ENCODE data around the gene KIAA0930. TPM values are rescaled to one million over a fixed set of nuclear protein-coding genes. Genes with fewer than 3 reads are reported as not detected.

Gene KIAA0930
- total RNA-seq, 2 donors from 2014 or later = 38.5 to 44.8 TPM

- no peaks in the 10 kb centered on the region for H3K27me3 ChIP-seq
- intact Hi-C loops (cut with DNase I) = no loop called here
- no peaks in the 10 kb centered on the region for H3K9me3 ChIP-seq
- no peak overlapping the region for H3K9ac ChIP-seq (ENCODE audit: low read depth in 2 of 2, low read length in 2 of 2)
- no peak overlapping the region for H3K27ac ChIP-seq
- TF ChIP-seq CTCF (IDR thresholded peaks at IDR 0.05) = no peak
- no peaks in the 10 kb centered on the region for H3K36me3 ChIP-seq
- DNase-seq = no peak
- no peaks in the 10 kb centered on the region for H3K4me1 ChIP-seq
- H3K4me3 ChIP-seq = no peak overlapping the region
Measured at GRCh38 chr22:45235101-45235777, 5.5 kb downstream of the KIAA0930 start.

- intact Hi-C loops (cut with DNase I) = no loop called here
- H3K9me3 ChIP-seq = no peaks in the 10 kb centered on the region
- TF ChIP-seq CTCF (IDR thresholded peaks at IDR 0.05) = no peak
- no peak for DNase-seq
- no peaks in the 10 kb centered on the region for H3K4me1 ChIP-seq
- H3K27me3 ChIP-seq = no peaks in the 10 kb centered on the region
- no peak overlapping the region for H3K9ac ChIP-seq (ENCODE audit: low read depth in 2 of 2, low read length in 2 of 2)
- no peaks in the 10 kb centered on the region for H3K36me3 ChIP-seq
- no peak overlapping the region for H3K4me3 ChIP-seq
- no peak overlapping the region for H3K27ac ChIP-seq
Measured at GRCh38 chr22:45233827-45234226, 6.9 kb downstream of the KIAA0930 start.

- DNase-seq = no peak
- Histone ChIP-seq H3K4me1 (no peaks in the 10 kb centered on the region), H3K27ac (no peak overlapping the region), H3K36me3 (no peaks in the 10 kb centered on the region), H3K9ac (ENCODE audit: low read depth in 2 of 2, low read length in 2 of 2) (no peak overlapping the region), H3K27me3 (no peaks in the 10 kb centered on the region), H3K4me3 (no peak overlapping the region), H3K9me3 (no peaks in the 10 kb centered on the region)
- TF ChIP-seq CTCF (IDR thresholded peaks at IDR 0.05) = no peak
- intact Hi-C loops (cut with DNase I) = no loop called here
Measured at GRCh38 chr22:45233386-45233785, 7.3 kb downstream of the KIAA0930 start.

GRCh38 chr22:45231293-45231692, 9.4 kb downstream of the KIAA0930 start:
- Histone ChIP-seq H3K4me1 (no peaks in the 10 kb centered on the region), H3K36me3 (no peaks in the 10 kb centered on the region), H3K27ac (no peak overlapping the region), H3K27me3 (no peaks in the 10 kb centered on the region), H3K4me3 (no peak overlapping the region), H3K9ac (ENCODE audit: low read depth in 2 of 2, low read length in 2 of 2) (no peak overlapping the region), H3K9me3 (no peaks in the 10 kb centered on the region)
- no peak for TF ChIP-seq CTCF (IDR thresholded peaks at IDR 0.05)
- intact Hi-C loops (cut with DNase I) = no loop called here
- no peak for DNase-seq

- no peaks in the 10 kb centered on the region for H3K27me3 ChIP-seq
- DNase-seq = no peak
- H3K4me3 ChIP-seq = no peak overlapping the region
- no peaks in the 10 kb centered on the region for H3K36me3 ChIP-seq
- TF ChIP-seq CTCF (IDR thresholded peaks at IDR 0.05) = no peak
- H3K27ac ChIP-seq = no peak overlapping the region
- intact Hi-C loops (cut with DNase I) = no loop called here
- H3K9ac ChIP-seq (ENCODE audit: low read depth in 2 of 2, low read length in 2 of 2) = no peak overlapping the region
- H3K4me1 ChIP-seq = peaks cover 3% of the 10 kb centered on the region
- H3K9me3 ChIP-seq = no peaks in the 10 kb centered on the region
Measured at GRCh38 chr22:45230026-45230721, 10.5 kb downstream of the KIAA0930 start.

All from colonic mucosa (tissue), 4 donors.